Motor neuron (in vitro differentiated cells): Measurements from ENCODE around the gene HILPDA. TPM values are rescaled to one million over a fixed set of nuclear protein-coding genes. Genes with fewer than 3 reads are reported as not detected.

Experiments
- ATAC-seq, 8 experiments: fragments of 200-7000 bp; cut with Tn5 transposase; replicated peaks in 6 of 8; 2 replicates each; pipeline ENCODE4 v1.8.0; 2021; ENCODE audit warnings: mild to moderate bottlenecking in 8 of 8, moderate library complexity in 8 of 8
- H3K27ac ChIP-seq, 2 donors: fragments of 250-450 bp; sonication (Bioruptor Pico); 2 replicates each; pipeline ENCODE4 v1.9.0; 2021; ENCODE audit warnings: antibody characterized with exemption in 2 of 2, mild to moderate bottlenecking in 2 of 2, moderate library complexity in 1 of 2
- H3K4me1 ChIP-seq, 2 donors: fragments of 250-450 bp; sonication (Bioruptor Pico); replicated peaks in 1 of 2; 2 replicates each; pipeline ENCODE4 v1.6.1; 2021; ENCODE audit warnings: antibody characterized with exemption in 2 of 2, mild to moderate bottlenecking in 2 of 2, moderate library complexity in 1 of 2
- H3K4me3 ChIP-seq, 5 donors: fragments of 250-450 bp; sonication (Bioruptor Pico); 2 replicates each; pipeline ENCODE4 v1.9.0; 2021; ENCODE audit warnings: antibody characterized with exemption in 5 of 5, mild to moderate bottlenecking in 5 of 5, moderate library complexity in 4 of 5
- WGBS, 10 experiments: fragments of 450-650 bp; shearing (Covaris generic); methylation state at CpG; one replicate each; pipeline ENCODE4 v1.0.0; 2022; 5-methylcytosine and 5-hydroxymethylcytosine counted together
- in situ Hi-C, 9 experiments: fragments of 400-800 bp; cut with MboI; loops; one replicate each; pipeline ENCODE4 v1.15.0; 2021; ENCODE audit warnings: low sequenced_read_pairs in 9 of 9, low pct_unique_long_range_greater_than_20kb in 2 of 9; ENCODE audit not compliant: unreplicated experiment in 9 of 9
- total RNA-seq, 8 experiments: library from RNA; unstranded; fragments of 300-600 nt; gene quantifications; 2 replicates each; pipeline versions ENCODE4 v1.2.3 to v1.2.4, GENCODE V29; 2022

The HILPDA gene
- total RNA-seq, 8 experiments from 2014 or later, result 7.7 to 62.1 (median 19.7) TPM

DNA sequence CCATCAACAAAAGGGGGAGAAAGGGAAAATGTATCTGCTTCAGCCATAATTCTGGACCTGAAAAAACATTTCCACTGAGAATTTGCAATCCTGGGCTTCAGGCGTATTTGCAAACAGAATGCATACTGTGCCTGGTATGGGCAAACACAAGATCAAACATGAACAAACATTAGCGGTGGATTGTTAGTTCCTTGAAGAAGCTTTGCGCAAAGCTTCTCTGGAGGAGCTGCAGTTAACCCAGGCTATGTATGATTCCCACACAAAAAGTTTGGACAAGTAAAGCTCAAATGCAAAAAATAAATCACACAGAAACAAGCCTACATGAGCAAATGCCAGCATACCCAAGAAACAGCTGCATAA, 20.4 kb upstream of the HILPDA start:
- Histone ChIP-seq H3K27ac (no peak overlapping the region), H3K4me3 (no peak overlapping the region), H3K4me1 (no peaks in the 10 kb centered on the region)
- peak in 3 of 8 experiments; percentile 28 to 96 (median 74) for ATAC-seq
- 16 to 96% (median 71%) methylated on average over 1 to 3 of the region's 3 CpGs; no CpG with 5 or more reads in 1 of the 10 experiments for WGBS, 10 experiments
- in situ Hi-C loops, result loop anchor here in 2 of 9 experiments (25.0 kb wide), 1 partner anchor 452 kb away; no protein-coding TSS in a partner anchor

GRCh38 chr7:128437426-128438332, 18.0 kb upstream of the HILPDA start:
- WGBS, 10 experiments, result 75 to 98% (median 92%) methylated on average over 6 to 8 of the region's 8 CpGs
- Histone ChIP-seq H3K4me3 (no peak overlapping the region), H3K27ac (no peak overlapping the region), H3K4me1 (no peaks in the 10 kb centered on the region)
- in situ Hi-C loops, result loop anchor here in 2 of 9 experiments (25.0 kb wide), 1 partner anchor 450 kb away; no protein-coding TSS in a partner anchor
- no peak for ATAC-seq

- WGBS, 10 experiments, result 83 to 100% (median 96%) methylated on average over 1 to 3 of the region's 3 CpGs; no CpG with 5 or more reads in 3 of the 10 experiments
- in situ Hi-C loops, result loop anchor here in 2 of 9 experiments (25.0 kb wide), 1 partner anchor 445 kb away; no protein-coding TSS in a partner anchor
- no peak overlapping the region for H3K27ac ChIP-seq
These were observed 13.3 kb upstream of the HILPDA start for GRCh38 chr7:128442356-128442755.

GRCh38 chr7:128443831-128444600, 11.7 kb upstream of the HILPDA start:
- in situ Hi-C loops, result loop anchor here in 2 of 9 experiments (25.0 kb wide), 1 partner anchor 443 kb away; no protein-coding TSS in a partner anchor
- WGBS, 10 experiments, result 0 to 100% (median 83%) methylated on average over 1 to 4 of the region's 7 CpGs; no CpG with 5 or more reads in 3 of the 10 experiments

More at GRCh38 chr7:128442356-128442755, 13.3 kb upstream of the HILPDA start:
- no peak for ATAC-seq
- H3K4me1 ChIP-seq, result no peaks in the 10 kb centered on the region
- no peak overlapping the region for H3K4me3 ChIP-seq

DNA sequence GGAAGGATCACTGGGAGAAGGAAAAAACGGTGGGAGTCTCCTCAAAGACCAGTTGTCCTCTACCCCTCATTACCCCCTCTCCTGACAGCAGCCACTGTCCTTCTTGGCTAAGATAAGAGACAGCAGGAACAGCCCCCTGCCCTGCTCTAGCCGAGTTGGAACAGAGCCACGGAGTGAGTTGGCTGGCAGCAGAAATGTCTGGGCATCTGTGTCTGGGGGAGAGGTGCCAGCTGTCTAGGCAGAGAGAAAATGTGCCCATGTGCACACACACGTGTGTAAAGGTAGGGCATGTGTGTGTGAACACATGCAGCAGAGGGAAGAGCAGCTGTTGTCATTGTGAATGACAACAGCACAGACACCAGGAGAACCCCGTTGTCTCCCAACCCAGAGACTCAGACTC, 9.4 kb upstream of the HILPDA start:
- peak in 1 of 8 experiments; percentile 64 for ATAC-seq
- Histone ChIP-seq H3K4me3 (no peak overlapping the region), H3K4me1 (no peaks in the 10 kb centered on the region), H3K27ac (no peak overlapping the region)
- 0 to 100% (median 0%) methylated on average over 1 to 4 of the region's 5 CpGs; no CpG with 5 or more reads in 5 of the 10 experiments for WGBS, 10 experiments
- in situ Hi-C loops, result loop anchor here in 2 of 9 experiments (25.0 kb wide), 1 partner anchor 441 kb away; no protein-coding TSS in a partner anchor

More at GRCh38 chr7:128443831-128444600, 11.7 kb upstream of the HILPDA start:
- Histone ChIP-seq H3K27ac (no peak overlapping the region), H3K4me3 (no peak overlapping the region), H3K4me1 (no peaks in the 10 kb centered on the region)
- peak in 1 of 8 experiments; percentile 36 for ATAC-seq

DNA sequence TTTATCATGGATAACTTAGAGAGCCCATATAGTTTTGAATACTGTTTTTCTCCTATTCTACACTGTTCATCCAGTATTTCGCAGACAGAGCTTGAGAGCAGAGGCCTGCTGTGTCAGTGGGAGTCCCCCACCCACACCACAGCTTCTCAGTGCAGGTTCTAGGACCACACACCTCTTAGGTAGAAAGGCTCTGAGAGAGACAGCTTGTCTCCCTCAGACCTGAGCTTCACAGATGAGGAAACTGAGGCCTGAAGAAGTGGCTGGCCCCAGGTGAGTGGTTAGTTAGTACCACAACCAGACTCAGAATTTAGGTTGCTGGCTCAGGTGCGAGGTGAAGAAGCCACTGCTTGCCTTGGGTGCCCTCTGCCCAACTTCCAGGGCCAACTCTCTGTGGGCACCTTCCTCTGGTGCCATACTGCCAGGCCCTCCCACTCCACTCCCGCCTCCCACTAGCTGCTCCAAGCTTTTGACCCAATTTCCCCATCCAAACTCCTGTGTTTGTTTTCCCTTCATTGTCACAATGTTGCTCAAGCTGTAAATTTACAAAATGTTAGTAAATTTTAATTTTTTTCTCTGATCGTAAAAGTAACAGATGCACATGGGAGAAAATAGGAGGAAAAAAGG, 7.6 kb upstream of the HILPDA start:
- H3K27ac ChIP-seq, result no peak overlapping the region
- WGBS, 10 experiments, result 80 to 100% (median 92%) methylated on average over 1 to 3 of the region's 4 CpGs; no CpG with 5 or more reads in 1 of the 10 experiments
- no peak overlapping the region for H3K4me3 ChIP-seq
- H3K4me1 ChIP-seq, result no peaks in the 10 kb centered on the region
- no peak for ATAC-seq
- in situ Hi-C loops, result loop anchor here in 2 of 9 experiments (25.0 kb wide), 1 partner anchor 439 kb away; no protein-coding TSS in a partner anchor

GRCh38 chr7:128448751-128449302, 6.9 kb upstream of the HILPDA start:
- in situ Hi-C loops, result loop anchor here in 2 of 9 experiments (25.0 kb wide), 1 partner anchor 438 kb away; no protein-coding TSS in a partner anchor
- Histone ChIP-seq H3K4me1 (no peaks in the 10 kb centered on the region), H3K27ac (no peak overlapping the region), H3K4me3 (no peak overlapping the region)
- 77 to 98% (median 83%) methylated on average over 4 to 6 of the region's 6 CpGs for WGBS, 10 experiments
- no peak for ATAC-seq

- no peak overlapping the region for H3K27ac ChIP-seq
These were observed 5.3 kb upstream of the HILPDA start for GRCh38 chr7:128450409-128450808.

GRCh38 chr7:128450913-128451312, 4.8 kb upstream of the HILPDA start:
- Histone ChIP-seq H3K4me3 (no peak overlapping the region), H3K27ac (no peak overlapping the region), H3K4me1 (peaks cover 12 to 14% of the 10 kb centered on the region in 2 donors)
- WGBS, 10 experiments, result 74 to 100% (median 89%) methylated on average over 2 to 5 of the region's 5 CpGs; no CpG with 5 or more reads in 2 of the 10 experiments
- in situ Hi-C loops, result loop anchor here in 1 of 9 experiments (25.0 kb wide), 1 partner anchor 436 kb away; no protein-coding TSS in a partner anchor
- no peak for ATAC-seq

More at GRCh38 chr7:128450409-128450808, 5.3 kb upstream of the HILPDA start:
- peaks cover 12 to 14% of the 10 kb centered on the region in 2 donors for H3K4me1 ChIP-seq
- in situ Hi-C loops, result loop anchor here in 1 of 9 experiments (25.0 kb wide), 1 partner anchor 437 kb away; no protein-coding TSS in a partner anchor
- H3K4me3 ChIP-seq, result no peak overlapping the region
- ATAC-seq, result peak in 2 of 8 experiments; percentile 25 to 60
- 10 to 67% (median 46%) methylated on average over 1 to 4 of the region's 4 CpGs; no CpG with 5 or more reads in 1 of the 10 experiments for WGBS, 10 experiments

DNA sequence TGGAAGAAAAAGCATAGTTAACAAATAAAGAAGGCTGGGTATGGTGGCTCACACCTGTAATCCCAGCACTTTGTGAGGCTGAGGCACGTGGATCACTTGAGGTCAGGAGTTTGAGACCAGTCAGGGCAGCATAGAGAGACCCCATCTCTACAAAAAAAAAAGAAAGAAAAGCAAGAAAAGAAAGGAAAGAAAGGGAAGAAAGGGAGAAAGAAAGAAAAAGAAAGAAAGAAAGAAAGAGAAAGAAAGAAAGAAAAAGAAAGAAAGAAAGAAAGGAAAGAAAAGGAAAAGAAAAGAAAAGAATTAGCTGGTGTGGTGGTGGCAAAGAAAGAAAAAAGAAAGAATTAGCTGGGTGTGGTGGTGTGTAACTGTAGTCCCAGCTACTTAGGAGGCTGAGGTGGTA, 3.1 kb upstream of the HILPDA start:
- Histone ChIP-seq H3K4me1 (peaks cover 21 to 23% of the 10 kb centered on the region in 2 donors), H3K4me3 (no peak overlapping the region), H3K27ac (no peak overlapping the region)
- WGBS, 10 experiments, result 12 to 92% (median 77%) methylated on average over 1 of the region's 1 CpG
- ATAC-seq, result no peak
- in situ Hi-C loops, result loop anchor here in 1 of 9 experiments (25.0 kb wide), 1 partner anchor 435 kb away; no protein-coding TSS in a partner anchor

GRCh38 chr7:128453836-128454804, 1.6 kb upstream of the HILPDA start:
- in situ Hi-C loops, result loop anchor here in 1 of 9 experiments (25.0 kb wide), 1 partner anchor 433 kb away; no protein-coding TSS in a partner anchor
- Histone ChIP-seq H3K4me1 (peaks cover 28 to 35% of the 10 kb centered on the region in 2 donors), H3K27ac (peak overlapping the region in 1 of 2 donors; percentile 82), H3K4me3 (no peak overlapping the region)
- ATAC-seq, result peak in 5 of 8 experiments; percentile 2 to 48 (median 10)
- 0 to 100% (median 49%) methylated on average over 1 to 13 of the region's 23 CpGs for WGBS, 10 experiments
